Measurements from ENCODE around the gene PRLR. TPM values are rescaled to one million over a fixed set of nuclear protein-coding genes. Genes with fewer than 3 reads are reported as not detected.
"Not testable (repeated sequence)": the region's sequence is repeated elsewhere in the genome, so short reads cannot be mapped to it uniquely, and the experiment has no call there.

The PRLR gene
- total RNA-seq, 1 donor from 2014 or later, result not detected

GRCh38 chr5:35103637-35104299 lies 126.5 kb downstream of the PRLR start:
- TF ChIP-seq CTCF (IDR thresholded peaks at IDR 0.05; ENCODE audit: insufficient read depth, low read length, severe bottlenecking), result no peak
- FAIRE-seq, result no peak
- DNase-seq (ENCODE audit: low read depth), result no peak
- H3K4me3 ChIP-seq (ENCODE audit: low read depth, low read length), result no peak overlapping the region
- H3K27me3 ChIP-seq (ENCODE audit: control insufficient read depth, insufficient read depth, low read length), result no peaks in the 10 kb centered on the region
- H3K36me3 ChIP-seq (ENCODE audit: control insufficient read depth, insufficient read depth, low read length), result no peaks in the 10 kb centered on the region

GRCh38 chr5:35101720-35102119 lies 128.6 kb downstream of the PRLR start:
- not testable (repeated sequence) for DNase-seq (ENCODE audit: low read depth); H3K4me3 ChIP-seq (ENCODE audit: low read depth, low read length); FAIRE-seq; H3K36me3 ChIP-seq (ENCODE audit: control insufficient read depth, insufficient read depth, low read length); H3K27me3 ChIP-seq (ENCODE audit: control insufficient read depth, insufficient read depth, low read length)

GRCh38 chr5:35101016-35101415 lies 129.3 kb downstream of the PRLR start:
- Histone ChIP-seq H3K36me3 (ENCODE audit: control insufficient read depth, insufficient read depth, low read length) (no peaks in the 10 kb centered on the region), H3K4me3 (ENCODE audit: low read depth, low read length) (no peak overlapping the region), H3K27me3 (ENCODE audit: control insufficient read depth, insufficient read depth, low read length) (no peaks in the 10 kb centered on the region)
- FAIRE-seq, result no peak
- no peak for TF ChIP-seq CTCF (IDR thresholded peaks at IDR 0.05; ENCODE audit: insufficient read depth, low read length, severe bottlenecking)
- DNase-seq (ENCODE audit: low read depth), result no peak

GRCh38 chr5:35098214-35098613 lies 132.1 kb downstream of the PRLR start:
- H3K4me3 ChIP-seq (ENCODE audit: low read depth, low read length), result no peak overlapping the region
- FAIRE-seq (no peak), DNase-seq (ENCODE audit: low read depth) (no peak)
- no peaks in the 10 kb centered on the region for H3K36me3 ChIP-seq (ENCODE audit: control insufficient read depth, insufficient read depth, low read length)
- TF ChIP-seq CTCF (IDR thresholded peaks at IDR 0.05; ENCODE audit: insufficient read depth, low read length, severe bottlenecking), result no peak
- H3K27me3 ChIP-seq (ENCODE audit: control insufficient read depth, insufficient read depth, low read length), result no peaks in the 10 kb centered on the region

GRCh38 chr5:35096932-35097331 lies 133.4 kb downstream of the PRLR start:
- H3K36me3 ChIP-seq (ENCODE audit: control insufficient read depth, insufficient read depth, low read length), result no peaks in the 10 kb centered on the region
- no peak for TF ChIP-seq CTCF (IDR thresholded peaks at IDR 0.05; ENCODE audit: insufficient read depth, low read length, severe bottlenecking)
- DNase-seq (ENCODE audit: low read depth) (no peak), FAIRE-seq (no peak)
- no peaks in the 10 kb centered on the region for H3K27me3 ChIP-seq (ENCODE audit: control insufficient read depth, insufficient read depth, low read length)
- no peak overlapping the region for H3K4me3 ChIP-seq (ENCODE audit: low read depth, low read length)

- H3K27me3 ChIP-seq (ENCODE audit: control insufficient read depth, insufficient read depth, low read length), result no peaks in the 10 kb centered on the region
- no peak for TF ChIP-seq CTCF (IDR thresholded peaks at IDR 0.05; ENCODE audit: insufficient read depth, low read length, severe bottlenecking)
- H3K4me3 ChIP-seq (ENCODE audit: low read depth, low read length), result no peak overlapping the region
- H3K36me3 ChIP-seq (ENCODE audit: control insufficient read depth, insufficient read depth, low read length), result no peaks in the 10 kb centered on the region
- FAIRE-seq, result no peak
- no peak for DNase-seq (ENCODE audit: low read depth)
These were observed 134.1 kb downstream of the PRLR start for GRCh38 chr5:35096216-35096615.
